ENCODE results near the gene DHRSX. TPM values are rescaled to one million over a fixed set of nuclear protein-coding genes. Genes with fewer than 3 reads are reported as not detected.

DHRSX gene
- total and polyA plus RNA-seq, 9 donors: 12.2 to 25.9 (median 20.4) TPM

DNA sequence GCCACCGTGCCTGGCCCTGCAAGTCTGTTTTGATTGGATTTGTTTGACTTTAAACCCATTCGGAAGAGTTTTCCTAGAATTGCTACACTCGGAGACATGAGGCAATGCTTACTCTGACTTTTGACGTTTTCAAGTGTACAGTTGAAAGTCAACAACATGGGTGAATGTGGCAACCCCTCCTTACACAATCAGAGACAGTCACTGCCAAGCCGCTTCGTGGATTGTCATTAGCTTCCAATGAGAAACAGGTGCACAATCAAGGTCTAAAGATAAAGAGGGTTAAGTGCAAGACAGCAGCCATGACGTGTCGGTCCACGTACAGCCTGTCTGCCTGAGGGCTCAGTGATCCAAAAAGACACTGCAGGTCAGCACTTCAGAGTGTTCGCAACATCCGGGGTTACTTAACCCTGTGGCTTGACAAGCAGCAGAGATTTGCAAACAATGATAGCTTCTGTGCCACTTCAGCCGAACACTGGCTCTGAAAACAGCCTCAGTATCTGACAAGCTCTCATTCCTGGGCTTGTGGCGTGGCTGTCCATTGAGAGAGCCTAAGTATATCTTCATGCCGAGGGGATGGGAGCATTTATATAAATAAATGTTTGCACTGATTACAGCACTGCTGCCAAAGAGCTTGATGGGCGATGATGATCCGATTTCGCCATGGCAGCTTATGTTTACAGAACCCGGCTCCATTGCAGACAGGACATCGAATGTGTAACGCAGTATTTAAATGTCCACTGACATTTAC lies 180.0 kb downstream of the DHRSX start:
- no peaks in the 10 kb centered on the region for H3K9me3 ChIP-seq
- no peaks in the 10 kb centered on the region for H3K27me3 ChIP-seq
- WGBS, 3 donors: 80 to 83% (median 81%) methylated on average over 20 of the region's 20 CpGs
- no peak overlapping the region for H3K27ac ChIP-seq
- intact Hi-C loops (cut with DNase I): loop anchor here in 1 of 4 donors (10.0 kb wide), 2 partner anchors 164 to 1326 kb away; no protein-coding TSS in a partner anchor
- no peak for TF ChIP-seq POLR2A (IDR thresholded peaks at IDR 0.05)
- TF ChIP-seq, protein P1, sequence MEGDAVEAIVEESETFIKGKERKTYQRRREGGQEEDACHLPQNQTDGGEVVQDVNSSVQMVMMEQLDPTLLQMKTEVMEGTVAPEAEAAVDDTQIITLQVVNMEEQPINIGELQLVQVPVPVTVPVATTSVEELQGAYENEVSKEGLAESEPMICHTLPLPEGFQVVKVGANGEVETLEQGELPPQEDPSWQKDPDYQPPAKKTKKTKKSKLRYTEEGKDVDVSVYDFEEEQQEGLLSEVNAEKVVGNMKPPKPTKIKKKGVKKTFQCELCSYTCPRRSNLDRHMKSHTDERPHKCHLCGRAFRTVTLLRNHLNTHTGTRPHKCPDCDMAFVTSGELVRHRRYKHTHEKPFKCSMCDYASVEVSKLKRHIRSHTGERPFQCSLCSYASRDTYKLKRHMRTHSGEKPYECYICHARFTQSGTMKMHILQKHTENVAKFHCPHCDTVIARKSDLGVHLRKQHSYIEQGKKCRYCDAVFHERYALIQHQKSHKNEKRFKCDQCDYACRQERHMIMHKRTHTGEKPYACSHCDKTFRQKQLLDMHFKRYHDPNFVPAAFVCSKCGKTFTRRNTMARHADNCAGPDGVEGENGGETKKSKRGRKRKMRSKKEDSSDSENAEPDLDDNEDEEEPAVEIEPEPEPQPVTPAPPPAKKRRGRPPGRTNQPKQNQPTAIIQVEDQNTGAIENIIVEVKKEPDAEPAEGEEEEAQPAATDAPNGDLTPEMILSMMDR (IDR thresholded peaks at IDR 0.05): no peak
- no peak for DNase-seq
- H3K4me1 ChIP-seq (ENCODE audit: insufficient read depth): no peaks in the 10 kb centered on the region
- H3K36me3 ChIP-seq: no peaks in the 10 kb centered on the region
- no peak overlapping the region for H3K4me3 ChIP-seq

DNA sequence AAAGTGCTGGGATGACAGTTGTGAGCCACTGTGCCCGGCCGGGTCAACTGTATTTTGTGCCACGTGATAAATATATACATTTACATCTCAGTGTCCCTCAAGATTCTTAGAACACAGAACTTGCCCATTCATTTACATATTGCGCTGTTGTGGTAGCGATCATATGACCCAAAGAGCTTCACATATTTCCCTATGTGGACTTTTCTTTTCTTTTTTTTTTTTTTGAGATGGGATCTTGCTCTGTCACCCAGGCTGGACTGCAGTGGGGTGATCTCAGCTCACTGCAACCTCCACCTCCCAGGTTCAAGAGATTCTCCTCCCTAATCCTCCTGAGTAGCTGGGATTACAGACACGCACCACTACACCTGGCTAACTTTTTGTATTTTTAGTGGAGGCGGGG lies 180.7 kb downstream of the DHRSX start:
- no peak overlapping the region for H3K27ac ChIP-seq
- H3K4me3 ChIP-seq: no peak overlapping the region
- WGBS, 3 donors: 88 to 98% (median 95%) methylated on average over 7 of the region's 7 CpGs
- no peaks in the 10 kb centered on the region for H3K27me3 ChIP-seq
- H3K9me3 ChIP-seq: no peaks in the 10 kb centered on the region
- no peaks in the 10 kb centered on the region for H3K4me1 ChIP-seq (ENCODE audit: insufficient read depth)
- no peak for DNase-seq
- H3K36me3 ChIP-seq: no peaks in the 10 kb centered on the region
- intact Hi-C loops (cut with DNase I): loop anchor here in 1 of 4 donors (10.0 kb wide), 2 partner anchors 165 to 1325 kb away; no protein-coding TSS in a partner anchor
- no peak for TF ChIP-seq POLR2A (IDR thresholded peaks at IDR 0.05)
- no peak for TF ChIP-seq EP300 (IDR thresholded peaks at IDR 0.05)
- TF ChIP-seq, protein P1 (IDR thresholded peaks at IDR 0.05): no peak

DNA sequence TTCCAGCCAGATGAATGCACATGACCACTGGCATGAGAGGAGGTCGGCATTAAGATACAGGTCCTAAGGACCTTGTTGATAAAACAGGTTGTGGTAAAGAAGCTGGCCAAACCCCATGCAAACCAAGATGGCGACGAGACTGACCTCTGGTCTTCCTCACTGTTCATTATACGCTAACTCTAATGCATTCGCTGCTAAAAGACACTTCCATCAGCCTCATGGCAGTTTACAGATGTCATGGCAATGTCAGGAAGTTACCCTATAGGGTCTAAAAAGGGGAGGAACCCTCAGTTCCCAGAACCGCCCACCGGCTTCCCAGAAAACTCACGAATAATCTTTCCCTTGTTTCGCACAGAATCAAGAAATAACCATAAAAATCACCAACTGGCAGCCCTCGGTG lies 182.4 kb downstream of the DHRSX start:
- TF ChIP-seq, protein P1 (IDR thresholded peaks at IDR 0.05): no peak
- no peak for TF ChIP-seq POLR2A (IDR thresholded peaks at IDR 0.05)
- TF ChIP-seq EP300 (IDR thresholded peaks at IDR 0.05): no peak
- Histone ChIP-seq H3K27ac (no peak overlapping the region), H3K4me1 (ENCODE audit: insufficient read depth) (no peaks in the 10 kb centered on the region), H3K9me3 (no peaks in the 10 kb centered on the region), H3K27me3 (no peaks in the 10 kb centered on the region), H3K36me3 (no peaks in the 10 kb centered on the region), H3K4me3 (no peak overlapping the region)
- intact Hi-C loops (cut with DNase I): no loop called here
- DNase-seq: no peak
- 94 to 96% (median 94%) methylated on average over 10 of the region's 10 CpGs for WGBS, 3 donors

DNA sequence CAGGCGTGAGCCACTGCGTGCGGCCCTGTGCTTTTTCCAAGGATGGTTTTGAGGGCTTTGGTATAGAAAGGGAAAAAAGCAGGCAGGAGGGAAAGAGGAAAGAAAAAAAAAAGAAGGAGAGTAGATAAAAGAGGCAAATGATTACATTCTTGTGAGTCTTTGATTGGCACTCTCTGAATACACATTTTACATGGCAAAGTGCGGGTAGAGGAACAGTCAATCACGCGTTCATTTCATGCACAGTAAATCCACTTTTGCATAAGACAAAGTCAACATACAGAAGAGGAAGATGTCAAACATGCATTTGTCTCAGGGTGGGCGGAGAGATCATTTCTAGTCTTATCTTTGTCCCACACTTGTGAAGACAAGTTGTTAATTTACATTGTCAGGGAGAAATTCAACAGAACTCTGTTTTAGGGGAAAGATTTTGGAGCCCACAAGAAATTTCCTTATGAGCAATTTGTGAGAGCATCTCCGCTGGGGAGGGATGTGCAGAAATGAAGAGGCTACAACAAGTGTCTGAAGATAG lies 183.2 kb downstream of the DHRSX start:
- Histone ChIP-seq H3K4me3 (no peak overlapping the region), H3K27me3 (no peaks in the 10 kb centered on the region), H3K27ac (no peak overlapping the region), H3K9me3 (no peaks in the 10 kb centered on the region), H3K4me1 (ENCODE audit: insufficient read depth) (no peaks in the 10 kb centered on the region), H3K36me3 (no peaks in the 10 kb centered on the region)
- 86 to 98% (median 95%) methylated on average over 8 of the region's 8 CpGs for WGBS, 3 donors
- intact Hi-C loops (cut with DNase I): no loop called here
- no peak for DNase-seq
- TF ChIP-seq, protein P1 (IDR thresholded peaks at IDR 0.05): no peak
- TF ChIP-seq POLR2A (IDR thresholded peaks at IDR 0.05): no peak
